GM12801 (cell line): Measurements from ENCODE around the gene KCNMA1.

Source experiments
- CTCF ChIP-seq: IDR thresholded peaks from one replicate; pipeline ENCODE4 v1.5.1; 2011; ENCODE audit warnings: control low read depth; ENCODE audit not compliant: insufficient read length; ENCODE audit errors: extremely low read depth

KCNMA1 gene

GRCh38 chr10:77233466-77233865 is 404.1 kb downstream of the KCNMA1 start:
- TF ChIP-seq CTCF = no peak

GRCh38 chr10:77231884-77232610 is 405.6 kb downstream of the KCNMA1 start:
- no peak for TF ChIP-seq CTCF

- no peak for TF ChIP-seq CTCF
Observed at GRCh38 chr10:77231375-77231774, 406.2 kb downstream of the KCNMA1 start.

GRCh38 chr10:77230194-77230593 is 407.4 kb downstream of the KCNMA1 start:
- TF ChIP-seq CTCF = no peak

GRCh38 chr10:77229704-77230103 is 407.9 kb downstream of the KCNMA1 start:
- no peak for TF ChIP-seq CTCF

- no peak for TF ChIP-seq CTCF
Observed at GRCh38 chr10:77228559-77228958, 409.0 kb downstream of the KCNMA1 start.

- TF ChIP-seq CTCF = no peak
Observed at GRCh38 chr10:77226853-77227565, 410.6 kb downstream of the KCNMA1 start.
